GM10847 (cell line): ENCODE results near the gene PIK3CA.

Source experiments
- POLR2A ChIP-seq: IDR thresholded peaks from 2 replicates; pipeline ENCODE4 v1.6.1; 2011; ENCODE audit not compliant: insufficient read length; ENCODE audit errors: extremely low read depth

Gene PIK3CA

DNA sequence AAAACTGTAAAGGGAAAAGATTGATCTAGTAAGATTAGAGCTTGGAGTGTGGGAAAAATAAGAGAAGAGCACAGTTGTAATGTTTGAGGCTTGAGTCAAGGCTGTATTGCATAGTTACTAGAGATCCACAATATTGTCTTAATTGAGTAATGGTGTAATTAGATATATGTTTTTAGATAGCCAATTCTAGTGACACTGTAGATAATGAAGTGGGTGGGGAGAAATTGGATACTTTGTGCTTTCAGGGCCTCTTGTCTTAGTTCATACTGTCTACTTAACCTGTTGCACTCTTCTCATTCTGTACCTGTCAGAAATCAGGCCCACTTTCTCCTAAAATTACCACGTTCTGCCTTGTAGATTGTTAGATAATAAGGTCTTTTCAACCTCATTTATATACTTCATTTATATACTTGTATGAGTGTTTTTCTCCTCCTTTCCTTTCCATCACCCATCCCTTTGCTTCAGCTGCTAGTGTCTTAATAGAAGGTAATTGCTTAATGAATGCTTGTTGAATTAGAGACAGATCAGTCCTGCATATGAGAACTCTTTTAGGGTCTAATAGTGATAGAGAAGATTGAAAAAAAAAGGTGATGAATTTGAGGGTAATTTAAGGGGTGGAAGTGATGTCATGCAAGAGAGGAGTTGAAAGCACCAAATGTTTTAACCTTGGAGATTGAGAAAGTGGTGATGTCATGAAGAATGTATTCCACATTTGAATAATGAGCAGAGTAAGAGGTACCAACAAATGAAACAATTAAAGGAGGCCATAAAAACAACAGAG, 32.0 kb downstream of the PIK3CA start:
- no peak for TF ChIP-seq POLR2A

- no peak for TF ChIP-seq POLR2A
Measured at GRCh38 chr3:179181021-179181472, 32.9 kb downstream of the PIK3CA start.

GRCh38 chr3:179181993-179182551, 33.9 kb downstream of the PIK3CA start:
- no peak for TF ChIP-seq POLR2A

- no peak for TF ChIP-seq POLR2A
Measured at GRCh38 chr3:179182902-179183301, 34.7 kb downstream of the PIK3CA start.

DNA sequence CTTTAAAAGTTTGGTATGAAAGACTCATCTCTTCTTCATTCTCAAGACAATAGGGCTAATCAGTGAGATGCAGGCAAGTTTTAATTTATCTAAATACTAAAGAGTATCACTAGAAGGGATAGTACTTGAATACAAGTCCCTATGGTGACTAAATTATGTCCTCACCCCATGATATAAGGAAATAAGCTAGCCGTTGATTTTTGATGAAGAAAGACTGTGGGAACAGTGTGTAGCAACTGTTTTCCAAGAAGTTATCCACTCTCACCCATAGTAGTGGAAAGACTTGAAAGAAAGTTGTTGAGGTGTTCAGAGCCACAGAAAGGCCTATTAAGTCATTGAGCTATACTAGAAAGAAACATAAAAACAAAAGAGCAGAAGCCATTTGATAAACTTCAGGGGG, 36.7 kb downstream of the PIK3CA start:
- no peak for TF ChIP-seq POLR2A

- TF ChIP-seq POLR2A: no peak
Measured at GRCh38 chr3:179186426-179186825, 38.3 kb downstream of the PIK3CA start.

GRCh38 chr3:179189759-179190158, 41.6 kb downstream of the PIK3CA start:
- no peak for TF ChIP-seq POLR2A

DNA sequence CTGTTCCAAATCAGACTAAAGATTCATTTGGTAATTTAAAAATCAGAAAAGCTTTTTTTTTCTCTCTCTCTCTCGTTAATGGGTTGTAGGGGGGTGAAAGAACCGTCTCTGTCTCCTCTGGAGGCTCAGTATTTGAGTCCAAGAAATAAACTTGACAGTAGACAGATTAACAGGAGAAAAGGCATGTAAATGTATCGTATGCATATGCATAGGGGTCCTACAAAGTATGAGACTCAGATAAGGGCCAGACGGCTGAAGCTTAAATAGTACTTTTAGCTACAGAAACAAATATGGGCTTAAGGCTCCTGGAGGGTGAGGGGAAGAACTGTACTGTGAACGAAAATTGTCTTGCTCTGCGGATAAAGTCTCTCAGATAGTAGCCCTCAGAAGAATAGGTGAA, 42.4 kb downstream of the PIK3CA start:
- TF ChIP-seq POLR2A: no peak

GRCh38 chr3:179192542-179192941, 44.4 kb downstream of the PIK3CA start:
- TF ChIP-seq POLR2A: no peak

GRCh38 chr3:179194931-179195330, 46.8 kb downstream of the PIK3CA start:
- TF ChIP-seq POLR2A: no peak

DNA sequence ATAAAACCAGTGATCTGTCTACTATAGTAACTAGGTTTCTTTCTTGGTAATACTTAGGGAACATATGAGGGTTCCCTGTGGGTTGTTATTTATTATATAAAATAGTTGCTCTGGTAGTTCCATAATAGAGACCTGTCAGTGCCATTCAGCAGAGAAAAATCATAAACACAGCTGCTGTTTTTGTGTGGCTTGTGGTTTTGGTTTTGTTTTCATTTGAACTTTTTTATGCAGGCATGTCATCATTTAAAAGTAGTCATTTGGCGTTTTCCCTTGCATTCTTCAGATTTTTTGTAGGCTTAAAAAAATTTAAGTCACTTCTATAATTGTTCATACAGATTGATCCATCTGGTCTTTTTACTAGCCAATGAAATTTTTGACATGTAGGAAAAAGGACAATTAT, 47.9 kb downstream of the PIK3CA start:
- TF ChIP-seq POLR2A: no peak

DNA sequence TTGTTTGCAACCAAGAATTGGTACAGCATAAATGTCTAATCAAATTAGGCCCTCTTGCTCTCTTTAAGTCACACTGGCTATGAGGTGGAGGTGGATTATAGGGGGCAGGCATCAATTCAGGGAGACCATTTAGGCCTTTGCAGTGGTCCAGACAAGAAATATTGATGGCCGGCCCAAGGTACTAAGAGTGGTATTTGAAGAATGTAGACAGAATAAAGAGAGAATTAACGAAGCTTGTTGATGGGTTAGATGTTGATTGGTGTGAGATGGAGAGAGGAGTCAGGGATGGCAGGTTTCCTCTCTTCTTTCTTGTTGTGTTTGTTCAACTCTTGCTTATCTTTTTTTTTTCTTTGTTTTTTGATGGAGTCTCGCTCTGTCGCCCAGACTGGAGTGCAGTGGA, 48.5 kb downstream of the PIK3CA start:
- TF ChIP-seq POLR2A: no peak

- TF ChIP-seq POLR2A: no peak
Measured at GRCh38 chr3:179200790-179201189, 52.6 kb downstream of the PIK3CA start.

DNA sequence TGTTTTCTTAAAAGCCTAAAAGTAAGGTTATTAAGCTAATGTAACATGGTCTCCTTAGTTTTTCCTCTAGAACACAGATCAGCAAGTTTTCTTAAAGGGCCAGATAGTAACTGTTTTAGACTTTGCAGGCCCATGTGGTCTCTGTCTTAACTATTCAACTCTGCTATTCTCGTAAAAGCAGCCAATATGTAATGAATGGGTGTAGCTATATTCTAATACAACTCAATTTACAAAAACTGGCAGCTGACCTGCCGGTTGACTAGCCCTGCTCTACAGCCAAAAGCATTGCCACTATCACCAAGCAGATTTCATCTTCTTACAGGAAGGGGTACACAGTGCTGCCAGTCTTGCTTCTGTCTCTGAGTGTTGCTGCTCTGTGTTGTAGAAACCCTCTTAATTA, 75.4 kb downstream of the PIK3CA start:
- TF ChIP-seq POLR2A: no peak

GRCh38 chr3:179224584-179224983, 76.4 kb downstream of the PIK3CA start:
- TF ChIP-seq POLR2A: no peak

DNA sequence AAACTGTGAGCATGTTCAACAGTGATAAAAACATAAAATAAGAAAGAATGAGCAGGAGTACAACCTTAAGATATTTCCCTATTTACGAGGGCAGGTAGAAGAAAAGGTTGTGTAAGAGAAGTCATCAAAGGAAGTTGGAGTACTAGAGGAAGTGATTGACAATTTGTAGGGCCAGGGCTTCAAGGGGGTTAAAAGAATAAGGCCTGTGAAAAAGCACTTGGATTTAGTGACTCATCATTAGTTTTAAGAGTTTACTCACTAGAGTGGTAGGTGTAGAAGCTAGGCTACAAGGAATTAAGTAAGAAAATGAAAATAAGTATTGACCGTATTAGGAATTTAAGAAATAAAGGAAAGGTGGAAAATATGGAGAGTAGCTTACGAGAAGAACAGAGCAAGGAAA, 79.2 kb downstream of the PIK3CA start:
- TF ChIP-seq POLR2A: no peak

DNA sequence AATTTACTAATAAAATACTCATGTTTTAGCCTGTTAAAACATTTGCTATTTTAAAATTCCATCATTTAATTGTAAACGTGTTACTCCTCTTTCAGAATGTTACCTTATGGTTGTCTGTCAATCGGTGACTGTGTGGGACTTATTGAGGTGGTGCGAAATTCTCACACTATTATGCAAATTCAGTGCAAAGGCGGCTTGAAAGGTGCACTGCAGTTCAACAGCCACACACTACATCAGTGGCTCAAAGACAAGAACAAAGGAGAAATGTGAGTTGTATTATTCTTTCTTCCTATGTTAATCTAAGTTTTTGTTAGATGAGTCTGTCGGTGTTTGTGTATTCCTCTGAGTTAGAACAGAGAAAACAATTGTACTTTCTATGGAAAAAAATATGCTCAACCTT, 81.0 kb downstream of the PIK3CA start:
- no peak for TF ChIP-seq POLR2A
